Lower lobe of right lung (tissue), 2 donors: Measurements from ENCODE around the gene HDAC2. TPM values are rescaled to one million over a fixed set of nuclear protein-coding genes. Genes with fewer than 3 reads are reported as not detected.

ENCODE experiments used
- ATAC-seq, 2 donors: fragments of 200-7000 bp; cut with Tn5 transposase; one replicate each; pipeline ENCODE4 v1.9.1; 2020 to 2022; ENCODE audit warnings: mild to moderate bottlenecking in 2 of 2, moderate library complexity in 2 of 2
- DNase-seq: peaks from one replicate; pipeline ENCODE4 v3.0.0-alpha.2; 2020
- H3K27ac ChIP-seq: fragments of 200-600 bp; one replicate; pipeline ENCODE4 v1.8.0; 2022
- H3K27me3 ChIP-seq: fragments of 200-600 bp; one replicate; pipeline ENCODE4 v1.8.0; 2022; ENCODE audit warnings: low read depth
- H3K36me3 ChIP-seq: fragments of 200-600 bp; one replicate; pipeline ENCODE4 v1.8.0; 2022; ENCODE audit warnings: mild to moderate bottlenecking
- H3K4me1 ChIP-seq: fragments of 200-600 bp; one replicate; pipeline ENCODE4 v1.8.0; 2022
- H3K4me3 ChIP-seq: fragments of 200-600 bp; one replicate; pipeline ENCODE4 v1.8.0; 2022; ENCODE audit warnings: mild to moderate bottlenecking
- H3K9me3 ChIP-seq: fragments of 200-600 bp; one replicate; pipeline ENCODE4 v1.8.0; 2022
- CTCF ChIP-seq: fragments of 200-600 bp; IDR thresholded peaks from one replicate; pipeline ENCODE4 v1.8.0; 2022; ENCODE audit warnings: antibody characterized with exemption, mild to moderate bottlenecking
- intact Hi-C: fragments of 100-400 bp; cut with DNase I; formaldehyde crosslinking; loops from one replicate; pipeline ENCODE4 v1.11.0; 2022
- total RNA-seq: library from RNA; stranded (reverse); fragmentation: NEBNext Ultra II Directional; extraction: Animal tissue kit (Norgen Biotek cat#: 25700); gene quantifications from one replicate; pipeline ENCODE4 v1.2.1, GENCODE V29; 2021
- donor health status: DM: no; HTN: yes; CAD: no; lungs with severe emphysema.

Gene HDAC2
- total RNA-seq, 1 donor from 2014 or later, result 55.3 TPM

- Histone ChIP-seq H3K4me3 (peak overlapping the region; percentile 97), H3K27me3 (no peaks in the 10 kb centered on the region), H3K9me3 (no peaks in the 10 kb centered on the region), H3K36me3 (no peaks in the 10 kb centered on the region), H3K27ac (peak overlapping the region; percentile 94), H3K4me1 (peaks cover 33% of the 10 kb centered on the region)
- no peak for DNase-seq
- TF ChIP-seq CTCF, result no peak
- intact Hi-C loops, result no loop called here
- ATAC-seq, result no peak
These were observed 793 bp upstream of the HDAC2 start for GRCh38 chr6:113971741-113972140.

- Histone ChIP-seq H3K4me3 (peak overlapping the region; percentile 97), H3K27me3 (no peaks in the 10 kb centered on the region), H3K36me3 (no peaks in the 10 kb centered on the region), H3K27ac (peak overlapping the region; percentile 94), H3K4me1 (peaks cover 33% of the 10 kb centered on the region), H3K9me3 (no peaks in the 10 kb centered on the region)
- no peak for TF ChIP-seq CTCF
- ATAC-seq (peak; percentile 71 to 72), DNase-seq (peak; percentile 77)
- intact Hi-C loops, result no loop called here
These were observed 802 bp downstream of the HDAC2 start for GRCh38 chr6:113969888-113970804.

GRCh38 chr6:113968472-113968871 lies 2.5 kb downstream of the HDAC2 start:
- Histone ChIP-seq H3K27ac (no peak overlapping the region), H3K36me3 (no peaks in the 10 kb centered on the region), H3K4me1 (peaks cover 33% of the 10 kb centered on the region), H3K27me3 (no peaks in the 10 kb centered on the region), H3K9me3 (no peaks in the 10 kb centered on the region), H3K4me3 (no peak overlapping the region)
- intact Hi-C loops, result no loop called here
- DNase-seq, result no peak
- no peak for ATAC-seq
- no peak for TF ChIP-seq CTCF

GRCh38 chr6:113967777-113968176 lies 3.2 kb downstream of the HDAC2 start:
- intact Hi-C loops, result no loop called here
- DNase-seq (no peak), ATAC-seq (no peak)
- no peaks in the 10 kb centered on the region for H3K36me3 ChIP-seq
- no peak overlapping the region for H3K4me3 ChIP-seq
- H3K27ac ChIP-seq, result no peak overlapping the region
- TF ChIP-seq CTCF, result no peak
- H3K27me3 ChIP-seq, result no peaks in the 10 kb centered on the region
- no peaks in the 10 kb centered on the region for H3K9me3 ChIP-seq
- peaks cover 33% of the 10 kb centered on the region for H3K4me1 ChIP-seq

GRCh38 chr6:113960795-113961194 lies 10.2 kb downstream of the HDAC2 start:
- TF ChIP-seq CTCF, result no peak
- ATAC-seq, result no peak

More at GRCh38 chr6:113960795-113961194, 10.2 kb downstream of the HDAC2 start:
- Histone ChIP-seq H3K4me3 (no peak overlapping the region), H3K9me3 (no peaks in the 10 kb centered on the region), H3K36me3 (peaks cover 20% of the 10 kb centered on the region), H3K4me1 (peaks cover 16% of the 10 kb centered on the region), H3K27ac (no peak overlapping the region), H3K27me3 (no peaks in the 10 kb centered on the region)
- DNase-seq, result no peak
- intact Hi-C loops, result no loop called here
